WERI-Rb-1 (cell line): Measurements from ENCODE around the gene GNA12.

Experiments
- DNase-seq: peaks from one replicate; pipeline ENCODE4 v3.0.0-alpha.2; 2020
- H3K27ac ChIP-seq: fragments of 250-450 bp; sonication (Bioruptor Pico); 2 replicates; pipeline ENCODE4 v1.5.1; 2020; ENCODE audit warnings: mild to moderate bottlenecking, moderate library complexity
- H3K27me3 ChIP-seq: fragments of 250-450 bp; sonication (Bioruptor Pico); 2 replicates; pipeline ENCODE4 v1.5.1; 2021; ENCODE audit warnings: mild to moderate bottlenecking, low read depth, moderate library complexity; ENCODE audit not compliant: insufficient read depth, severe bottlenecking
- H3K36me3 ChIP-seq: fragments of 250-450 bp; sonication (Bioruptor Pico); 2 replicates; pipeline ENCODE4 v1.5.1; 2020; ENCODE audit warnings: mild to moderate bottlenecking, moderate library complexity
- H3K4me3 ChIP-seq: 2 replicates; pipeline ENCODE4 v1.5.1; 2011; ENCODE audit warnings: low read depth, mild to moderate bottlenecking, control low read depth, low read length
- H3K9me3 ChIP-seq: fragments of 250-450 bp; sonication (Bioruptor Pico); 2 replicates; pipeline ENCODE4 v1.5.1; 2021; ENCODE audit warnings: mild to moderate bottlenecking, moderate library complexity; ENCODE audit not compliant: severe bottlenecking
- TF ChIP-seq, protein P1 (sequence below): IDR thresholded peaks from 2 replicates; pipeline ENCODE4 v1.5.1; 2011; ENCODE audit warnings: low read depth, mild to moderate bottlenecking, control low read depth, inconsistent platforms, low read length

The GNA12 gene

DNA sequence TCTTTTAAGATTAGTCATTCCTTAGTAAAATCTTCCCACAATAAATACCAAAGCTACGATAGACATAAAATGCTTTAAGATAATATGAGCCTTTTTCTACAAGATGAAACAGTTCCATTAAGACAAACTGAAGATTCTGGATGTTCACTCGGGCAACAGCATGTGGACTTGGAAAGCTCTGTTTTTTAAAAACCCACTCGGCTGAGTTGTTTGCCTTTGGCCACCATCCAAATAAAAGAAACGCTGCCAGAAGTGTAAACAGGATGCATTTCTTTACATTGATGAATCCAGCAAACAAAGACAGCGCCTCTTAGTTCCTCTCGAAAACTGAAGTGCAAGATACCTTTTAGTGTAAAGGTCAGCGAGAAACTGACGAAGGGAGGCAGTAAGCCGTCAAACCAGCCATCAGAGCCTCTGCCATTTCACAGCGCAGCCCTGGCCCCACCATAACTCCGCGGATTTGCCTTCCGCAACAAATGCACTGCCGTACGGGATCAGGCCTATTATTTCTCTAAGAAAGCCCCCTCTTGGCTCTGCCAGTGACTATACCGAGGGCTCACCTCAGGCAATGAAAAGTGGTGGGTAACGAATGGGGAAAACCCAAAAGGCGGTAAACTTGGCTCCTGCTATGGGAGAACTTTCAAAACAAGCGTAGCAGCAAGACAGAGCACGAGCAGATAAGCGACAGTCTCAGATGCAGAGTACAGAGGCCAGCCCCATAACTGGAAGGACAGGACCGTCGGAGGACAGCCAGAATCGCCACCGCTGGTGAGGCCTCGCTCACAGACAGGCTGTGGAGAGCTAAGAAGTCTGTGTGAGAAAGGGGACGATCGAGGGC, 41.4 kb downstream of the GNA12 start:
- TF ChIP-seq, protein P1, sequence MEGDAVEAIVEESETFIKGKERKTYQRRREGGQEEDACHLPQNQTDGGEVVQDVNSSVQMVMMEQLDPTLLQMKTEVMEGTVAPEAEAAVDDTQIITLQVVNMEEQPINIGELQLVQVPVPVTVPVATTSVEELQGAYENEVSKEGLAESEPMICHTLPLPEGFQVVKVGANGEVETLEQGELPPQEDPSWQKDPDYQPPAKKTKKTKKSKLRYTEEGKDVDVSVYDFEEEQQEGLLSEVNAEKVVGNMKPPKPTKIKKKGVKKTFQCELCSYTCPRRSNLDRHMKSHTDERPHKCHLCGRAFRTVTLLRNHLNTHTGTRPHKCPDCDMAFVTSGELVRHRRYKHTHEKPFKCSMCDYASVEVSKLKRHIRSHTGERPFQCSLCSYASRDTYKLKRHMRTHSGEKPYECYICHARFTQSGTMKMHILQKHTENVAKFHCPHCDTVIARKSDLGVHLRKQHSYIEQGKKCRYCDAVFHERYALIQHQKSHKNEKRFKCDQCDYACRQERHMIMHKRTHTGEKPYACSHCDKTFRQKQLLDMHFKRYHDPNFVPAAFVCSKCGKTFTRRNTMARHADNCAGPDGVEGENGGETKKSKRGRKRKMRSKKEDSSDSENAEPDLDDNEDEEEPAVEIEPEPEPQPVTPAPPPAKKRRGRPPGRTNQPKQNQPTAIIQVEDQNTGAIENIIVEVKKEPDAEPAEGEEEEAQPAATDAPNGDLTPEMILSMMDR: no peak
- H3K4me3 ChIP-seq: no peak overlapping the region
- H3K36me3 ChIP-seq: no peaks in the 10 kb centered on the region
- H3K27me3 ChIP-seq: no peaks in the 10 kb centered on the region
- H3K9me3 ChIP-seq: no peaks in the 10 kb centered on the region
- no peak overlapping the region for H3K27ac ChIP-seq
- DNase-seq: no peak

DNA sequence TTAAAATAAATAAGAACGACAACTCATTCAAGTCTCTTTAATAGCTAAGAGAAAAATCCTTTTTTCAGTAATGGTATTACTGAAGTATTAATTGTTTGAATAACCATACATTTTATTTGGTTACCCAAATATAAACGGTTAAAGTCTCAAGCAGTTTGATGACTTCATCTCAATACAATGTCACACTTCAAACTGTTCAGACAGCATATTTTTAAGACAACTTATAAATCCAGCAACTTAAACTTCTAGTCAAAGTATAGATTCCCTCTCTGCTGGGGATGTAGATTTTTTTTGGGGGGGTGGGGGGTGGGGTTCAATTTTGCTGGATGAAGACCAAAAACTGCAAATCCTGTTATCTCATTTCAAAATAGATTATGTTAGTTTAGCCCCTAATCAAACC, 42.0 kb downstream of the GNA12 start:
- Histone ChIP-seq H3K27me3 (no peaks in the 10 kb centered on the region), H3K4me3 (no peak overlapping the region), H3K9me3 (no peaks in the 10 kb centered on the region), H3K27ac (no peak overlapping the region), H3K36me3 (no peaks in the 10 kb centered on the region)
- DNase-seq: no peak
- TF ChIP-seq, protein P1: no peak

DNA sequence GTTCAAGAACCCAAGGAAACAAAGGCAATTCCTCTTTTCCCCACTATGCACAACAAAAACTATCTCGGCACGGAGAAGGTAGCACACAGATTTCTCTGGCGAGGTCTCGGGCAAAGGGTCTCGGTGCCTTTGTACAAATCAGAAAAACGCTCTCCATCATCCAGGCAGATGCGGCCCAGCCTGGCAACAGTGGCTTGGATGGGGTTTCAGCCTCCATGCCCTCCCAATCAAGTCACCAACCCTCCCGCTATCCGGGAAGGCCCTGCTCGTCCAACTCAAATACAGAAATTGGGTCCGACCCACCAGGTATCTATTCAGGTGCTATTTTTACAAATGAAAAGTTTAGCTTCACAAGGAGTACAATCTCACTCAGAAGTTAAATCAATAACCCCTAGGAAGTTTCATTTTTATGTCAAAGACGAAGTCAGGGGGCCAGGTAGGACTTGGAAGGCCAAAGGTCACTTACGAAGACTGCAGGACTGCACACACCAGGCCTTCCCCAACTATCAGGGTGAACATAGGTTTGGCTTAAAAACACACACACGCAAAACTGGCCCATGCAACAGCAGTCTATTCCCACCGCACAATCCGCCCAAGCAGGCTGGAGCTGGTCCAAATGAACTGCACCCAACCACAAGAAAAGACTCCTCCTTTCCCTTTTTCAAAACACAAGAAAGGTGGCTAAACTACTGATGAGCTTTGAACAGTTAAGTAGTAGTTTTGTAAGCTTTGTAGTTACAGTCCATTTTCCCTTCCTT, 43.0 kb downstream of the GNA12 start:
- TF ChIP-seq, protein P1: no peak
- Histone ChIP-seq H3K4me3 (no peak overlapping the region), H3K27ac (no peak overlapping the region), H3K27me3 (no peaks in the 10 kb centered on the region), H3K9me3 (no peaks in the 10 kb centered on the region), H3K36me3 (no peaks in the 10 kb centered on the region)
- no peak for DNase-seq

DNA sequence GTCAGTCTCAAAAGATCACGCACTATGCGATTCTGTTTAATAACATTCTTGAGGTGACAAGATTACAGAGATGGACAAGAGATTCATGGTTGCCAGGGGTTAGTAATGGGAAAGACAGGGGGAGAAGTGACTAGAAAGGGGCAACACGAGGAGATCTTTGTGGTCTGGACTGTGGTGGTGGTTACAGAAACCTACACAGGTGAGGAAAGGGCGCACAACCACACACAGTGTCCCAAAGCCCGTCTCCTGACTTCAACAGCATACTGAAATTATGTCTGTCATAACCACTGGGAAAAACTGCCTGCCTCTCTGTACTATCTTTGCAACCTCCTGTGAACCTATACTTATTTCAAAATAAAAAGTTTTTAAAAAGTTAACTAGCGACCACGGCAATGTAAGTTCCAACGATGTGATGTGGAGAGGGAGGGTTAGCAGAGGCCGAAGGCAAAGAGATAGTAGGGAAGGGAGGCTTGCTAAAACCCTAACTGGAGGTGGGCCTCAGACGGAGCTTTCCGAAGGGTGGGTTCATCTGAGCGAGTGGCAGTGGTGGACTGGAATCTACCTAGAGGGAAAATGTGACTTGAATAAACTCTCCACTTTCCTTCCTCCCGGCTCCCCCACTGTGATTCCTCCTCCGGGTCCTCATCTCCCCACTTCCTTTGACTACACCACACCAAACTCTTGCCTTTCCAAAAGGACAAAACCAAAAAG, 43.7 kb downstream of the GNA12 start:
- no peaks in the 10 kb centered on the region for H3K27me3 ChIP-seq
- DNase-seq: no peak
- H3K27ac ChIP-seq: no peak overlapping the region
- no peak overlapping the region for H3K4me3 ChIP-seq
- H3K9me3 ChIP-seq: no peaks in the 10 kb centered on the region
- TF ChIP-seq, protein P1: no peak
- no peaks in the 10 kb centered on the region for H3K36me3 ChIP-seq

DNA sequence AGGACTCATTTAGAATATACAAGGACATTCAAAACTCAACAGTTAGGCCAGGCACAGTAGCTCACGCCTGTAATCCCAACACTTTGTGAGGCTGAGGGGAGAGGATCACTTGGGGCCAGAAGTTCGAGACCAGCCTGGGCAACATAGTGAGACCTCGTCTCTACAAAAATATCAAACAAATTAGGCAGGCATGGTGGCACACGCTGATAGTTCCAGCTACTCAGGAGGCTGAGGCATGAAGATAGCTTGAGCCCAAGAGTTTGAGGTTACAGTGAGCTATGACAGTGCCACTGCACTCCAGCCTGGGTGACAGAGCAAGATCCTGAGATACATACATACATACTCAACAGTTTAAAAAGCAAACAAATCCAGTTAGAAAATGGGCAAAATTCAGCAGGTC, 44.9 kb downstream of the GNA12 start:
- no peak for DNase-seq
- H3K4me3 ChIP-seq: no peak overlapping the region
- H3K27ac ChIP-seq: no peak overlapping the region
- peaks cover 4% of the 10 kb centered on the region for H3K36me3 ChIP-seq
- no peaks in the 10 kb centered on the region for H3K9me3 ChIP-seq
- TF ChIP-seq, protein P1: no peak
- H3K27me3 ChIP-seq: no peaks in the 10 kb centered on the region
